Nephron progenitor cell (in vitro differentiated cells): ENCODE measurements around the gene DCHS2.
A peak's percentile ranks its signal among the peaks of the same experiment; 100 is the strongest.

Source experiments
- DNase-seq: peaks from one replicate; pipeline ENCODE4 v3.0.0; 2021
- H3K27ac Mint-ChIP-seq: 2 replicates; pipeline ENCODE4 v1.8.0; 2021; ENCODE audit warnings: mild to moderate bottlenecking, moderate library complexity, mixed read lengths
- H3K27me3 Mint-ChIP-seq: 2 replicates; pipeline ENCODE4 v1.8.0; 2021; ENCODE audit warnings: mild to moderate bottlenecking, low read depth, mixed read lengths; ENCODE audit not compliant: poor library complexity
- H3K36me3 Mint-ChIP-seq: 2 replicates; pipeline ENCODE4 v1.8.0; 2021; ENCODE audit warnings: low read depth, mixed read lengths
- H3K4me1 Mint-ChIP-seq: 2 replicates; pipeline ENCODE4 v1.8.0; 2021; ENCODE audit warnings: mixed read lengths
- H3K4me3 Mint-ChIP-seq: 2 replicates; pipeline ENCODE4 v1.8.0; 2021; ENCODE audit warnings: mild to moderate bottlenecking, moderate library complexity, mixed read lengths
- H3K9me3 Mint-ChIP-seq: 2 replicates; pipeline ENCODE4 v1.8.0; 2021; ENCODE audit warnings: mild to moderate bottlenecking, moderate library complexity, mixed read lengths
- TF ChIP-seq, protein P1 (sequence below): fragments of 200-600 bp; sonication (generic); IDR thresholded peaks from 2 replicates; pipeline ENCODE4 v1.5.0; 2021; ENCODE audit warnings: antibody characterized with exemption

Gene DCHS2

DNA sequence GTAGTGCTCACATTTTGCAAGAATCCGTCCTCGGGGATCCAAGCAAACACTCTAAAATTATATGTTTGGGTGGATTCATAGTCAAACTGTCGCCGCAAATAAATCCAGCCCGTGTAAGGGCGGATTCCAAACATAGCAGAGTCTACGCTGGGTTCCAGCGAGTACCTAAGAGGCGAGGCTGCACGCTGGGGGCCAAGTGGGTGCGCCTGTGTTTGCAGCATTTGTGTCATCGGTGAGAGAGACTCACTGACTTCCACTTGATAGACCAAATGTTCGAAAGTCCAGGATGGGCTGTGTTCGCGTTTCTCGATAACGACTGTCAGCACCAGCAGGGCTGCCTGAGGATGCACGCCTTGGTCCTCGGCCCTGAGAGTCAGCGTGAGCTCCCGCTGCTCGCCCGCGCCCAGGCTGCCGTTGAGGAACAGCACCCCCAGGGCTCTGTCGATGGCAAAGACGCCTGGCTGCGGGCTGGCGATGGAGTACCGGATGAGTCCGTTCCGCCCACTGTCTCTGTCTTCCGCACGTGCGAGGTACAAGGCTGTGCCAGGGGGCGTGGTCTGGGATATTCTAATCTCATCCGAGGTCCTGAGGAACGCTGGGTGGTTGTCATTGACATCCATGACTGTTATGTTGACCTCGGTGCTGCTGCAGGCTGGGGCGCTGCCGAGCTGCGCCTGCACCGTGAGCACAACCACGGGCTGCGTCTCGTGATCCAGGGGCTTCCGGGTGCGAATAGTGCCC lies 158.7 kb downstream of the DCHS2 start:
- no peaks in the 10 kb centered on the region for H3K9me3 Mint-ChIP-seq
- H3K27me3 Mint-ChIP-seq: peaks cover 13% of the 10 kb centered on the region
- TF ChIP-seq, protein P1, sequence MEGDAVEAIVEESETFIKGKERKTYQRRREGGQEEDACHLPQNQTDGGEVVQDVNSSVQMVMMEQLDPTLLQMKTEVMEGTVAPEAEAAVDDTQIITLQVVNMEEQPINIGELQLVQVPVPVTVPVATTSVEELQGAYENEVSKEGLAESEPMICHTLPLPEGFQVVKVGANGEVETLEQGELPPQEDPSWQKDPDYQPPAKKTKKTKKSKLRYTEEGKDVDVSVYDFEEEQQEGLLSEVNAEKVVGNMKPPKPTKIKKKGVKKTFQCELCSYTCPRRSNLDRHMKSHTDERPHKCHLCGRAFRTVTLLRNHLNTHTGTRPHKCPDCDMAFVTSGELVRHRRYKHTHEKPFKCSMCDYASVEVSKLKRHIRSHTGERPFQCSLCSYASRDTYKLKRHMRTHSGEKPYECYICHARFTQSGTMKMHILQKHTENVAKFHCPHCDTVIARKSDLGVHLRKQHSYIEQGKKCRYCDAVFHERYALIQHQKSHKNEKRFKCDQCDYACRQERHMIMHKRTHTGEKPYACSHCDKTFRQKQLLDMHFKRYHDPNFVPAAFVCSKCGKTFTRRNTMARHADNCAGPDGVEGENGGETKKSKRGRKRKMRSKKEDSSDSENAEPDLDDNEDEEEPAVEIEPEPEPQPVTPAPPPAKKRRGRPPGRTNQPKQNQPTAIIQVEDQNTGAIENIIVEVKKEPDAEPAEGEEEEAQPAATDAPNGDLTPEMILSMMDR: no peak
- no peak overlapping the region for H3K27ac Mint-ChIP-seq
- H3K36me3 Mint-ChIP-seq: no peaks in the 10 kb centered on the region
- no peaks in the 10 kb centered on the region for H3K4me1 Mint-ChIP-seq
- peak; percentile 4 for DNase-seq
- peak overlapping the region; percentile 71 for H3K4me3 Mint-ChIP-seq

DNA sequence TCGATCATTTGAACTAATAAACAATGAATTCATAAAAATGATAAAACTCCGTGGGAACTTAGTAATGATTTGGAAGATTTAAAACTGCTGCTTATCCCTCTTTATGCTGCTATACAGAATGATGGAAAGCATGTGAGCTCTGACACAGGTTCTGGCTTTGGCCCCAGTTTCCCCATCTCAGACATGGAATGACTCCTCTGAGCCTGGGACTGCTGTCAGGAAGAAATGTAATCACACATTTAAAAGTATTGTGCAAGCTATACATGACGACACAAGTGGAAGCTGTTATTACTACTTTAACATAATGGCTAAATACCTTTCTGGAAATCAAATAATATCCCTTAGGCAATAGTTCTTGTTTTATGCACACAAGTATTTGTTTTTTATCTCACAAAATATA lies 161.7 kb downstream of the DCHS2 start:
- TF ChIP-seq, protein P1: no peak
- H3K27ac Mint-ChIP-seq: no peak overlapping the region
- H3K27me3 Mint-ChIP-seq: peaks cover 10% of the 10 kb centered on the region
- no peaks in the 10 kb centered on the region for H3K9me3 Mint-ChIP-seq
- H3K4me3 Mint-ChIP-seq: no peak overlapping the region
- H3K36me3 Mint-ChIP-seq: no peaks in the 10 kb centered on the region
- DNase-seq: no peak
- H3K4me1 Mint-ChIP-seq: no peaks in the 10 kb centered on the region

DNA sequence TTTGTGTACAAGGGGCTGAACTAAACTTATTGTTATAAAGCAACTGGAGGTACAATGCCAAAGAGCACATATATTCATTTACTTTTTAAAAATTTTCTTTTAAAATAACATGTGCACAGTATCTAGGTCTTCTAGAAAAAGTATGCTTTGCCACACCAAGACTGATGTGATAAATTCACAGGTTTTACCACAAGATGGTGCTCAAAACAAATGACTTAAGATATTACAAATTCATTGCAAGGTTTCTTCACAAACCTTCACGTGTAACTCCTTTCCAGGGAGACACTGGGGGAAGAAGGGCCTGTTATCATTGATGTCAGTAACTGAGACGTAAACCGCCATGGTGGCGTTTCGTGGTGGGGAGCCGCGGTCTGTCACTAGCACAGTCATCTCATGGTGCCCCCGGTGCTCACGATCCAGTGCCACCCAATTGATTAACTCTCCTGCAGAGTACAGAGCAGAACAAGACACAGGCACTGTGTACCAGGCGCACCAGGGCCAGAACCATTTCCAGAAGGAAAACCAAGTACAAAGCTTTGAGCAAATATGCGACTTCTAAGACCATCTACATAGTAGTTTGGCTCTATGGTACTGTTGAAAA lies 162.2 kb downstream of the DCHS2 start:
- Mint-ChIP-seq H3K27ac (no peak overlapping the region), H3K4me3 (no peak overlapping the region), H3K27me3 (peaks cover 10% of the 10 kb centered on the region), H3K9me3 (no peaks in the 10 kb centered on the region), H3K4me1 (no peaks in the 10 kb centered on the region), H3K36me3 (no peaks in the 10 kb centered on the region)
- no peak for DNase-seq
- TF ChIP-seq, protein P1: peak; percentile 40

DNA sequence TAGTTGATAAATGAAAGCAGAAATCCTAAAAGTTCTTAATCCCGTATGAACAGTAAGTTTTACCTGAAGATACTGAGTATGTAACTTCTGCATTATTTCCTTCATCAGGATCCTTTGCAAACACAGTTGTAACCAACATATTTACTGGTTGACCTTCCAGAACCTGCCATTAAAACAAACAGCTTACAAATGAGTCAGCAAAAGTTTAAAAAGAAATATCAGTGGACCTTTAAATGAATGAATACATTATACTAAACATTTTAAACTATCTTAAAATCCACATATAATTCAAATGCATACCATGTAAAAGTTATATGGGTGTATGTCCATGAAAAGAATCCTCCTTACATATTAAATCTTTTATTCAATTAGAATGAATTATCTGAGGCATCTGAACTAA lies 163.6 kb downstream of the DCHS2 start:
- Mint-ChIP-seq H3K4me1 (no peaks in the 10 kb centered on the region), H3K27me3 (peaks cover 10% of the 10 kb centered on the region), H3K36me3 (no peaks in the 10 kb centered on the region), H3K4me3 (no peak overlapping the region), H3K9me3 (no peaks in the 10 kb centered on the region), H3K27ac (no peak overlapping the region)
- no peak for DNase-seq
- TF ChIP-seq, protein P1: no peak

DNA sequence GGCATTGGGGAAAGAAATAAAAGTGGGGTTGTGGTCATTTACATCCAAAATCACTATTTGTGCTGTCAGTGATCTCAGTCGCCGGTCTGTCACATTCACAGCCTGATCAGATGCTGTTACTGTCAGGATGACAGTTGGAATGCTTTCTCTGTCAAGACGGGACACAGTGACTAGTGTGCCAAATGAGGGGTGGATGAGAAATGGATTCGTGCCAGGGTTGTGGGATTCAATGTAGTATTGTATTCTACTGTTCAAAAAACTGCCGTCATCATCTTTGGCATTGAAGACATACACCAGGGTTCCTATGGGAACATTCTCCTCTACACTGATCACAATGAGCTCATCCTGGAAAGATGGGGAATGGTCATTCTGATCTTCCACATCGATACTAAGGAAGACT lies 171.1 kb downstream of the DCHS2 start:
- no peaks in the 10 kb centered on the region for H3K36me3 Mint-ChIP-seq
- H3K4me3 Mint-ChIP-seq: no peak overlapping the region
- H3K27me3 Mint-ChIP-seq: no peaks in the 10 kb centered on the region

More for the DNA sequence above, 171.1 kb downstream of the DCHS2 start:
- H3K9me3 Mint-ChIP-seq: peaks cover 10% of the 10 kb centered on the region
- TF ChIP-seq, protein P1: no peak
- H3K27ac Mint-ChIP-seq: no peak overlapping the region
- DNase-seq: no peak
- H3K4me1 Mint-ChIP-seq: no peaks in the 10 kb centered on the region
